Activated CD4-positive, alpha-beta T cell treated with anti-CD3 and anti-CD28 coated beads for 24 hours (primary cell): ENCODE data around the gene DZIP1.

Experiments
- DNase-seq, 2 donors: peaks; one replicate each; pipeline ENCODE4 v3.0.0-alpha.2; 2020; ENCODE audit warnings: low read depth in 2 of 2

Gene DZIP1

GRCh38 chr13:95546919-95547318 is 97.6 kb downstream of the DZIP1 start:
- DNase-seq, result no peak

GRCh38 chr13:95544293-95544692 is 100.2 kb downstream of the DZIP1 start:
- DNase-seq, result no peak

- DNase-seq, result no peak
Measured at GRCh38 chr13:95541911-95542474, 102.5 kb downstream of the DZIP1 start.

GRCh38 chr13:95541308-95541707 is 103.2 kb downstream of the DZIP1 start:
- DNase-seq, result no peak

GRCh38 chr13:95540888-95541287 is 103.6 kb downstream of the DZIP1 start:
- no peak for DNase-seq

- DNase-seq, result no peak
Measured at GRCh38 chr13:95536632-95537241, 107.8 kb downstream of the DZIP1 start.

- no peak for DNase-seq
Measured at GRCh38 chr13:95535243-95535642, 109.3 kb downstream of the DZIP1 start.

GRCh38 chr13:95533545-95534160 is 110.9 kb downstream of the DZIP1 start:
- no peak for DNase-seq

- no peak for DNase-seq
Measured at GRCh38 chr13:95530178-95530577, 114.3 kb downstream of the DZIP1 start.
